ENCODE measurements around the gene LIX1L. TPM values are rescaled to one million over a fixed set of nuclear protein-coding genes. Genes with fewer than 3 reads are reported as not detected.

Gene LIX1L
- total and polyA plus RNA-seq, 2 donors (not counting 1 experiment from before 2014, with no cell fraction given) = 14.4 to 31.7 TPM

DNA sequence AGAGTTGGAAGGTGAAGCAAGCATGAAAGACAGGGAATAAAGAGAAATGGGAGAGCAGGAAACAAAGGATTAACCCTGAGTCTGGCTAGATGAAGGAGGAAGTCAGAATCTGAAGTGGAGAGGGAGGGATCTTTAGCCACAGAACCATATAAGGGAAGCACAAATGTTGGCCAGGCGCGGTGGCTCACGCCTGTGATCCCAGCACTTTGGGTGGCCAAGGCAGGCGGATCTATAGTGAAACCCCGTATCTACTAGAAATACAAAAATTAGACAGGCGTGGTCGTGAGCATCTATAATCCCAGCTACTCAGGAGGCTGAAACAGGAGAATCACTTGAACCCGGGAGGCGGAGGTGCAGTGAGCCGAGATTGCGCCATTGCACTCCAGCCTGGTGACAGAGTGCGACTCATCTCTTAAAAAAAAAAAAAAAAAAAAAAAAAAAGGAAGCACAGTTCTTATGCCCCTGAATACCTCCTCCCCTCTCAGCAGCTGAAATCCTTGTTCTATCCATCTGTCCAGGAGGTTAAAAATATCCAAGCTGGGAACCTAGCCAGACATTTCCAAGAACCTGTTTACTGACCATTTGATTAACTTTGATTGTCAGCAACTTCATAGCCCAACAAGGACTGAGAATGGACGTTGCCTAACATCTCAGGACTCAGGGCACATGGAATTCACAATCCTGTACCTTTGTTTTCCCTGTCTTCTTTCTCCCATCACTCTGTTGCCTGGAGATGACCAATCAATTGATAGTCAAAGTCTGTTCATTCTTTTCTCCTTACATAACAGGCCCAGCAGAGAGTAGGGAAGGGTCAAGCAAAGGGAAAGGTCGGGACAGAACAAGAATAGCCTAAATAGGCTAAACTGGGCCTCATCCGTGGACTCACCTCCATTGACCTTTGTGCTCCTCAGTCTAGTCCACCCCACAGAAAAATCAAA lies 28.0 kb upstream of the LIX1L start:
- Histone ChIP-seq H3K36me3 (replicated peaks in 1 of 2; ENCODE audit: control extremely low read depth in 1 of 2, control insufficient read depth in 1 of 2, extremely low read depth in 1 of 2, insufficient read depth in 2 of 2, low read length in 1 of 2) (no peaks in the 10 kb centered on the region), H3K4me3 (ENCODE audit: control extremely low read depth in 1 of 5, extremely low read depth in 1 of 5, insufficient read depth in 1 of 5, low read depth in 2 of 5, low read length in 4 of 5) (no peak overlapping the region), H3K9me3 (ENCODE audit: control extremely low read depth in 1 of 3, control insufficient read depth in 2 of 3, insufficient read depth in 1 of 3, low read length in 2 of 3) (no peaks in the 10 kb centered on the region), H3K9ac (ENCODE audit: low read length) (no peak overlapping the region), H3K79me2 (ENCODE audit: control insufficient read depth, insufficient read depth, low read length) (peaks cover 40% of the 10 kb centered on the region), H3K4me2 (replicated peaks; ENCODE audit: low read depth, low read length, poor library complexity, severe bottlenecking) (peak overlapping the region; percentile 4), H3K27me3 (replicated peaks in 1 of 4; ENCODE audit: control extremely low read depth in 1 of 4, control insufficient read depth in 3 of 4, insufficient read depth in 4 of 4, low read length in 3 of 4) (no peaks in the 10 kb centered on the region), H2AFZ (ENCODE audit: insufficient read depth, low read depth, low read length, poor library complexity, severe bottlenecking) (no peak overlapping the region), H3K4me1 (ENCODE audit: control insufficient read depth in 2 of 2, insufficient read depth in 2 of 2, low read length in 2 of 2) (peaks cover 65 to 67% of the 10 kb centered on the region in 2 donors), H4K20me1 (ENCODE audit: control insufficient read depth, insufficient read depth, low read length, poor library complexity, severe bottlenecking) (no peaks in the 10 kb centered on the region), H3K27ac (ENCODE audit: low read length in 2 of 2) (peak overlapping the region; percentile 41 to 43)
- no peaks in the 10 kb centered on the region for H3K9me3 Mint-ChIP-seq (ENCODE audit: insufficient read depth)
- DNase-seq (no peak), ATAC-seq (ENCODE audit: low read depth) (peak; percentile 24)
- intact Hi-C loops (cut with micrococcal nuclease) = no loop called here
- no peaks in the 10 kb centered on the region for H3K27me3 Mint-ChIP-seq
- TF ChIP-seq, protein P1, sequence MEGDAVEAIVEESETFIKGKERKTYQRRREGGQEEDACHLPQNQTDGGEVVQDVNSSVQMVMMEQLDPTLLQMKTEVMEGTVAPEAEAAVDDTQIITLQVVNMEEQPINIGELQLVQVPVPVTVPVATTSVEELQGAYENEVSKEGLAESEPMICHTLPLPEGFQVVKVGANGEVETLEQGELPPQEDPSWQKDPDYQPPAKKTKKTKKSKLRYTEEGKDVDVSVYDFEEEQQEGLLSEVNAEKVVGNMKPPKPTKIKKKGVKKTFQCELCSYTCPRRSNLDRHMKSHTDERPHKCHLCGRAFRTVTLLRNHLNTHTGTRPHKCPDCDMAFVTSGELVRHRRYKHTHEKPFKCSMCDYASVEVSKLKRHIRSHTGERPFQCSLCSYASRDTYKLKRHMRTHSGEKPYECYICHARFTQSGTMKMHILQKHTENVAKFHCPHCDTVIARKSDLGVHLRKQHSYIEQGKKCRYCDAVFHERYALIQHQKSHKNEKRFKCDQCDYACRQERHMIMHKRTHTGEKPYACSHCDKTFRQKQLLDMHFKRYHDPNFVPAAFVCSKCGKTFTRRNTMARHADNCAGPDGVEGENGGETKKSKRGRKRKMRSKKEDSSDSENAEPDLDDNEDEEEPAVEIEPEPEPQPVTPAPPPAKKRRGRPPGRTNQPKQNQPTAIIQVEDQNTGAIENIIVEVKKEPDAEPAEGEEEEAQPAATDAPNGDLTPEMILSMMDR (IDR thresholded peaks at IDR 0.05) = no peak
- no peak for TF ChIP-seq EZH2 (IDR thresholded peaks at IDR 0.05; ENCODE audit: borderline replicate concordance, insufficient read depth, low read depth, low read length, poor library complexity, severe bottlenecking)
- peak overlapping the region; percentile 49 for H3K4me3 Mint-ChIP-seq
- CTCF ChIA-PET = interaction anchor here (1.1 to 14.8 kb wide), 5 partner anchors 8 to 55 kb away, joined by 4 to 207 read pairs (median 4); partner anchors contain the start of gene TXNIP
- POLR2A ChIA-PET = interaction anchor here (0.7 to 6.4 kb wide), 4 partner anchors 8 to 22 kb away, joined by 5 to 43 read pairs (median 5); partner anchors contain the start of gene TXNIP
- peak overlapping the region; percentile 93 for H3K27ac Mint-ChIP-seq
- H3K4me1 Mint-ChIP-seq = peaks cover 77% of the 10 kb centered on the region
- 69% methylated on average over 7 of the region's 15 CpGs for WGBS (ENCODE audit: insufficient coverage)

DNA sequence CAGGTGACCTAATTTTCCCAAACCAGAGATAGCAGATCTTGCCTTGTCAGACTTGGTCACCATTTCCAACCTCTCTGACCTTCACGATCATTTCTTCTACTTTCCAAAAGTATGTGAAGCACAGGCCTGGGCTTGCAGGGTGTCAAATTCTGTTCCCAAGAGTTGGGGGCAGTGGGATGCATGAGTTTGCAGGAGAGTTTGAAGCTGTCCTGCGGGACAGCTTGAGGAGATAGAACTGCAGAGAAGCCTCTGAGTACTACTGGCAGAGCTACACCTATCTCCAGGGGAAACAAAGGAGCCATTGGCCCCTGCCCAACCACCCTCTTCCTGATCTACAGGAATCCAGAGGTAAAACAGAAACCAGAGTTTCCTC lies 27.3 kb upstream of the LIX1L start:
- peak overlapping the region; percentile 49 for H3K4me3 Mint-ChIP-seq
- H2AFZ ChIP-seq (ENCODE audit: insufficient read depth, low read depth, low read length, poor library complexity, severe bottlenecking) = no peak overlapping the region
- POLR2A ChIA-PET = interaction anchor here (0.8 to 6.4 kb wide), 3 partner anchors 9 to 16 kb away, joined by 5 to 43 read pairs (median 6); partner anchors contain the start of gene TXNIP
- peak overlapping the region; percentile 4 for H3K4me2 ChIP-seq (replicated peaks; ENCODE audit: low read depth, low read length, poor library complexity, severe bottlenecking)
- no peak overlapping the region for H3K9ac ChIP-seq (ENCODE audit: low read length)
- DNase-seq (no peak), ATAC-seq (ENCODE audit: low read depth) (no peak)
- intact Hi-C loops (cut with micrococcal nuclease) = no loop called here
- peaks cover 40% of the 10 kb centered on the region for H3K79me2 ChIP-seq (ENCODE audit: control insufficient read depth, insufficient read depth, low read length)
- H3K4me1 Mint-ChIP-seq = peaks cover 71% of the 10 kb centered on the region
- H3K27ac ChIP-seq (ENCODE audit: low read length in 2 of 2) = peak overlapping the region; percentile 41 to 43
- H3K9me3 ChIP-seq (ENCODE audit: control extremely low read depth in 1 of 3, control insufficient read depth in 2 of 3, insufficient read depth in 1 of 3, low read length in 2 of 3) = no peaks in the 10 kb centered on the region
- H3K36me3 ChIP-seq (replicated peaks in 1 of 2; ENCODE audit: control extremely low read depth in 1 of 2, control insufficient read depth in 1 of 2, extremely low read depth in 1 of 2, insufficient read depth in 2 of 2, low read length in 1 of 2) = no peaks in the 10 kb centered on the region
- peaks cover 70% of the 10 kb centered on the region in 2 donors for H3K4me1 ChIP-seq (ENCODE audit: control insufficient read depth in 2 of 2, insufficient read depth in 2 of 2, low read length in 2 of 2)
- CTCF ChIA-PET = interaction anchor here (1.4 to 14.8 kb wide), 3 partner anchors 8 to 24 kb away, joined by 4 to 207 read pairs (median 135); partner anchors contain the start of gene TXNIP
- TF ChIP-seq, protein P1 (IDR thresholded peaks at IDR 0.05) = no peak
- no peak for TF ChIP-seq EZH2 (IDR thresholded peaks at IDR 0.05; ENCODE audit: borderline replicate concordance, insufficient read depth, low read depth, low read length, poor library complexity, severe bottlenecking)
- no peaks in the 10 kb centered on the region for H3K27me3 Mint-ChIP-seq
- no peaks in the 10 kb centered on the region for H4K20me1 ChIP-seq (ENCODE audit: control insufficient read depth, insufficient read depth, low read length, poor library complexity, severe bottlenecking)
- WGBS (ENCODE audit: insufficient coverage) = no CpG with 5 or more reads among the region's 2 CpGs
- H3K27me3 ChIP-seq (replicated peaks in 1 of 4; ENCODE audit: control extremely low read depth in 1 of 4, control insufficient read depth in 3 of 4, insufficient read depth in 4 of 4, low read length in 3 of 4) = no peaks in the 10 kb centered on the region
- H3K4me3 ChIP-seq (ENCODE audit: control extremely low read depth in 1 of 5, extremely low read depth in 1 of 5, insufficient read depth in 1 of 5, low read depth in 2 of 5, low read length in 4 of 5) = no peak overlapping the region
- H3K27ac Mint-ChIP-seq = peak overlapping the region; percentile 93
- H3K9me3 Mint-ChIP-seq (ENCODE audit: insufficient read depth) = no peaks in the 10 kb centered on the region
